ENCODE data around the gene TSPAN9. TPM values are rescaled to one million over a fixed set of nuclear protein-coding genes. Genes with fewer than 3 reads are reported as not detected.

Gene TSPAN9
- total and polyA plus RNA-seq, 2 experiments from 2014 or later = 6.0 to 31.5 TPM

DNA sequence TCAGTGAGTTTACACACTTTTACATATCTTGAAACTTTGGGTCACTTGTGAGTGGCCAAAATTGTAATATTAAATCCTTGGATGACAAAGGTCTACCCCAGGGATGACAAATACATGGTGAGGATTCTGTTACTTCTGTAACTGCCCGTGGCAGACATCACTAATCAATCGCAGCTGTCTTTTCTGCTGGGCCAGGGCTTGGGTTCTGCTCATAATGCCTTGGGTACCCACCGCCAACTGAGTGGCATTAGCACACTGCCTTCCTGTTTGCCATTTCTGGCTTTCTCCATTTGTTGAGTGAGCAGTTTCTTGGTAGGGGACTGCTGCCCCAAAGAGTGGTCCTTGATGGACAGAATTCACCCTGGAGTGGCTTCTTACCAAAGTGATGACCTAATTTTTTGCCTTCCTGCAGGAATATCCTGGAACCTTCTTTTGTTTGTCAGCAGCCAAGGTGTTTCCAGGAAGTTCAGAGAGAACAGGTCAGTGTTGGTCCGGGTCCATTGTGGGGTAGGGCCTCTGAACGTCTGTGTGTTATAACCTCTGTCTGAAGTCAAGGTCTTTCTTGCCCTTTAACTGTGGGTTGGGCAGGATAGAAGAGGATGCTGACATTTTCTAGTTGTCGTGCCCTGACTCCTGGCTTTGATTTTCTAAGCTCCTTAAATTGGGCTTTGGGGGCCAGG lies 6.2 kb downstream of the TSPAN9 start:
- no peak for DNase-seq (ENCODE audit: low spot score)
- H2AFZ ChIP-seq = no peak overlapping the region
- H3F3A ChIP-seq (replicated peaks; ENCODE audit: low read depth) = 0 out of 2 replicates have a peak, but pooled peaks cover 9% of the 10 kb centered on the region
- Mint-ChIP-seq H3K36me3 (ENCODE audit: low read depth) (peaks cover 13% of the 10 kb centered on the region), H3K27me3 (ENCODE audit: insufficient read depth, low read depth, poor library complexity) (peaks cover 19% of the 10 kb centered on the region), H3K4me3 (no peak overlapping the region), H3K27ac (no peak overlapping the region), H3K4me1 (peaks cover 33% of the 10 kb centered on the region), H3K9me3 (peaks cover 3% of the 10 kb centered on the region; the same call in 2 of the 3 replicates)
- no peaks in the 10 kb centered on the region; the same call in 1 of the 2 replicates for H3K36me3 ChIP-seq (ENCODE audit: insufficient read depth)
- H3K79me2 ChIP-seq (replicated peaks; ENCODE audit: insufficient read depth) = peaks cover 10% of the 10 kb centered on the region
- H3K27ac ChIP-seq (ENCODE audit: low read depth) = peak overlapping the region; percentile 39; the same call in 1 of the 2 replicates
- H3K4me1 ChIP-seq (ENCODE audit: insufficient read depth) = peaks cover 21% of the 10 kb centered on the region
- TF ChIP-seq ZNF331 (CRISPR knock-in tag; IDR thresholded peaks at IDR 0.05; ENCODE audit: low read depth) (no peak), EZH2 (IDR thresholded peaks at IDR 0.05; ENCODE audit: low read depth, unreplicated experiment) (no peak), EZH2phosphoT487 (IDR thresholded peaks at IDR 0.05; ENCODE audit: unreplicated experiment) (no peak), STAT1 (IDR thresholded peaks at IDR 0.05; ENCODE audit: unreplicated experiment) (no peak), JUNB (IDR thresholded peaks at IDR 0.05; ENCODE audit: unreplicated experiment) (no peak), CREB1 (CRISPR knock-in tag; IDR thresholded peaks at IDR 0.05; ENCODE audit: low read depth) (no peak), NANOG (IDR thresholded peaks at IDR 0.05; ENCODE audit: borderline replicate concordance) (no peak)
- TF ChIP-seq, protein P1, sequence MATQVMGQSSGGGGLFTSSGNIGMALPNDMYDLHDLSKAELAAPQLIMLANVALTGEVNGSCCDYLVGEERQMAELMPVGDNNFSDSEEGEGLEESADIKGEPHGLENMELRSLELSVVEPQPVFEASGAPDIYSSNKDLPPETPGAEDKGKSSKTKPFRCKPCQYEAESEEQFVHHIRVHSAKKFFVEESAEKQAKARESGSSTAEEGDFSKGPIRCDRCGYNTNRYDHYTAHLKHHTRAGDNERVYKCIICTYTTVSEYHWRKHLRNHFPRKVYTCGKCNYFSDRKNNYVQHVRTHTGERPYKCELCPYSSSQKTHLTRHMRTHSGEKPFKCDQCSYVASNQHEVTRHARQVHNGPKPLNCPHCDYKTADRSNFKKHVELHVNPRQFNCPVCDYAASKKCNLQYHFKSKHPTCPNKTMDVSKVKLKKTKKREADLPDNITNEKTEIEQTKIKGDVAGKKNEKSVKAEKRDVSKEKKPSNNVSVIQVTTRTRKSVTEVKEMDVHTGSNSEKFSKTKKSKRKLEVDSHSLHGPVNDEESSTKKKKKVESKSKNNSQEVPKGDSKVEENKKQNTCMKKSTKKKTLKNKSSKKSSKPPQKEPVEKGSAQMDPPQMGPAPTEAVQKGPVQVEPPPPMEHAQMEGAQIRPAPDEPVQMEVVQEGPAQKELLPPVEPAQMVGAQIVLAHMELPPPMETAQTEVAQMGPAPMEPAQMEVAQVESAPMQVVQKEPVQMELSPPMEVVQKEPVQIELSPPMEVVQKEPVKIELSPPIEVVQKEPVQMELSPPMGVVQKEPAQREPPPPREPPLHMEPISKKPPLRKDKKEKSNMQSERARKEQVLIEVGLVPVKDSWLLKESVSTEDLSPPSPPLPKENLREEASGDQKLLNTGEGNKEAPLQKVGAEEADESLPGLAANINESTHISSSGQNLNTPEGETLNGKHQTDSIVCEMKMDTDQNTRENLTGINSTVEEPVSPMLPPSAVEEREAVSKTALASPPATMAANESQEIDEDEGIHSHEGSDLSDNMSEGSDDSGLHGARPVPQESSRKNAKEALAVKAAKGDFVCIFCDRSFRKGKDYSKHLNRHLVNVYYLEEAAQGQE (IDR thresholded peaks at IDR 0.05; ENCODE audit: unreplicated experiment) = no peak
- TF ChIP-seq, protein P2, sequence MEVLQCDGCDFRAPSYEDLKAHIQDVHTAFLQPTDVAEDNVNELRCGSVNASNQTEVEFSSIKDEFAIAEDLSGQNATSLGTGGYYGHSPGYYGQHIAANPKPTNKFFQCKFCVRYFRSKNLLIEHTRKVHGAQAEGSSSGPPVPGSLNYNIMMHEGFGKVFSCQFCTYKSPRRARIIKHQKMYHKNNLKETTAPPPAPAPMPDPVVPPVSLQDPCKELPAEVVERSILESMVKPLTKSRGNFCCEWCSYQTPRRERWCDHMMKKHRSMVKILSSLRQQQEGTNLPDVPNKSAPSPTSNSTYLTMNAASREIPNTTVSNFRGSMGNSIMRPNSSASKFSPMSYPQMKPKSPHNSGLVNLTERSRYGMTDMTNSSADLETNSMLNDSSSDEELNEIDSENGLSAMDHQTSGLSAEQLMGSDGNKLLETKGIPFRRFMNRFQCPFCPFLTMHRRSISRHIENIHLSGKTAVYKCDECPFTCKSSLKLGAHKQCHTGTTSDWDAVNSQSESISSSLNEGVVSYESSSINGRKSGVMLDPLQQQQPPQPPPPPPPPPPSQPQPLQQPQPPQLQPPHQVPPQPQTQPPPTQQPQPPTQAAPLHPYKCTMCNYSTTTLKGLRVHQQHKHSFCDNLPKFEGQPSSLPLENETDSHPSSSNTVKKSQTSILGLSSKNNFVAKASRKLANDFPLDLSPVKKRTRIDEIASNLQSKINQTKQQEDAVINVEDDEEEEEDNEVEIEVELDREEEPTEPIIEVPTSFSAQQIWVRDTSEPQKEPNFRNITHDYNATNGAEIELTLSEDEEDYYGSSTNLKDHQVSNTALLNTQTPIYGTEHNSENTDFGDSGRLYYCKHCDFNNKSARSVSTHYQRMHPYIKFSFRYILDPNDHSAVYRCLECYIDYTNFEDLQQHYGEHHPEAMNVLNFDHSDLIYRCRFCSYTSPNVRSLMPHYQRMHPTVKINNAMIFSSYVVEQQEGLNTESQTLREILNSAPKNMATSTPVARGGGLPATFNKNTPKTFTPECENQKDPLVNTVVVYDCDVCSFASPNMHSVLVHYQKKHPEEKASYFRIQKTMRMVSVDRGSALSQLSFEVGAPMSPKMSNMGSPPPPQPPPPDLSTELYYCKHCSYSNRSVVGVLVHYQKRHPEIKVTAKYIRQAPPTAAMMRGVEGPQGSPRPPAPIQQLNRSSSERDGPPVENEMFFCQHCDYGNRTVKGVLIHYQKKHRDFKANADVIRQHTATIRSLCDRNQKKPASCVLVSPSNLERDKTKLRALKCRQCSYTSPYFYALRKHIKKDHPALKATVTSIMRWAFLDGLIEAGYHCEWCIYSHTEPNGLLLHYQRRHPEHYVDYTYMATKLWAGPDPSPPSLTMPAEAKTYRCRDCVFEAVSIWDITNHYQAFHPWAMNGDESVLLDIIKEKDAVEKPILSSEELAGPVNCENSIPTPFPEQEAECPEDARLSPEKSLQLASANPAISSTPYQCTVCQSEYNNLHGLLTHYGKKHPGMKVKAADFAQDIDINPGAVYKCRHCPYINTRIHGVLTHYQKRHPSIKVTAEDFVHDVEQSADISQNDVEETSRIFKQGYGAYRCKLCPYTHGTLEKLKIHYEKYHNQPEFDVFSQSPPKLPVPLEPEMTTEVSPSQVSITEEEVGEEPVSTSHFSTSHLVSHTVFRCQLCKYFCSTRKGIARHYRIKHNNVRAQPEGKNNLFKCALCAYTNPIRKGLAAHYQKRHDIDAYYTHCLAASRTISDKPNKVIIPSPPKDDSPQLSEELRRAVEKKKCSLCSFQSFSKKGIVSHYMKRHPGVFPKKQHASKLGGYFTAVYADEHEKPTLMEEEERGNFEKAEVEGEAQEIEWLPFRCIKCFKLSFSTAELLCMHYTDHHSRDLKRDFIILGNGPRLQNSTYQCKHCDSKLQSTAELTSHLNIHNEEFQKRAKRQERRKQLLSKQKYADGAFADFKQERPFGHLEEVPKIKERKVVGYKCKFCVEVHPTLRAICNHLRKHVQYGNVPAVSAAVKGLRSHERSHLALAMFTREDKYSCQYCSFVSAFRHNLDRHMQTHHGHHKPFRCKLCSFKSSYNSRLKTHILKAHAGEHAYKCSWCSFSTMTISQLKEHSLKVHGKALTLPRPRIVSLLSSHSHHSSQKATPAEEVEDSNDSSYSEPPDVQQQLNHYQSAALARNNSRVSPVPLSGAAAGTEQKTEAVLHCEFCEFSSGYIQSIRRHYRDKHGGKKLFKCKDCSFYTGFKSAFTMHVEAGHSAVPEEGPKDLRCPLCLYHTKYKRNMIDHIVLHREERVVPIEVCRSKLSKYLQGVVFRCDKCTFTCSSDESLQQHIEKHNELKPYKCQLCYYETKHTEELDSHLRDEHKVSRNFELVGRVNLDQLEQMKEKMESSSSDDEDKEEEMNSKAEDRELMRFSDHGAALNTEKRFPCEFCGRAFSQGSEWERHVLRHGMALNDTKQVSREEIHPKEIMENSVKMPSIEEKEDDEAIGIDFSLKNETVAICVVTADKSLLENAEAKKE (CRISPR knock-in tag; IDR thresholded peaks at IDR 0.05) = no peak
- no peaks in the 10 kb centered on the region for H3K27me3 ChIP-seq (ENCODE audit: insufficient read depth)
- ATAC-seq = no peak
- H3K4me2 ChIP-seq = peak overlapping the region; percentile 63
- peaks cover 12% of the 10 kb centered on the region; the same call in 1 of the 2 replicates for H4K20me1 ChIP-seq (replicated peaks; ENCODE audit: insufficient read depth)
- H3K9me2 ChIP-seq (ENCODE audit: insufficient read depth) = no peaks in the 10 kb centered on the region
- H3K4me3 ChIP-seq = no peak overlapping the region
